Stimulated activated CD4-positive, alpha-beta T cell treated with anti-CD3 and anti-CD28 coated beads, Interleukin-15, amount 100 ng/mL, for 24 hours (primary cell): ENCODE results near the gene FZD7.

ENCODE experiments used
- DNase-seq: peaks from one replicate; pipeline ENCODE4 v3.0.0-alpha.2; 2020

FZD7 gene

GRCh38 chr2:202033317-202034248 lies at the start of gene FZD7:
Gene FZD7, plus strand, starts transcription at chr2:202033855. Its CDS starts 793 bp downstream, at chr2:202034648.
- DNase-seq = peak; percentile 90

GRCh38 chr2:201984333-201984732 lies 49.3 kb upstream of the FZD7 start:
- no peak for DNase-seq

GRCh38 chr2:201984800-201985525 lies 48.7 kb upstream of the FZD7 start:
- DNase-seq = peak; percentile 7

GRCh38 chr2:201985728-201986462 lies 47.8 kb upstream of the FZD7 start:
- no peak for DNase-seq

GRCh38 chr2:201986463-201986735 lies 47.3 kb upstream of the FZD7 start:
- no peak for DNase-seq

- DNase-seq = no peak
These were observed 46.2 kb upstream of the FZD7 start for GRCh38 chr2:201987426-201987825.

- no peak for DNase-seq
These were observed 43.6 kb upstream of the FZD7 start for GRCh38 chr2:201990069-201990468.

- no peak for DNase-seq
These were observed 40.7 kb upstream of the FZD7 start for GRCh38 chr2:201992960-201993359.

- no peak for DNase-seq
These were observed 38.5 kb upstream of the FZD7 start for GRCh38 chr2:201994973-201995638.

- DNase-seq = no peak
These were observed 37.6 kb upstream of the FZD7 start for GRCh38 chr2:201996006-201996405.

- DNase-seq = no peak
These were observed 36.9 kb upstream of the FZD7 start for GRCh38 chr2:201996679-201997314.

GRCh38 chr2:201999279-201999678 lies 34.4 kb upstream of the FZD7 start:
- DNase-seq = no peak

- DNase-seq = no peak
These were observed 31.8 kb upstream of the FZD7 start for GRCh38 chr2:202001826-202002225.

GRCh38 chr2:202002381-202002780 lies 31.3 kb upstream of the FZD7 start:
- no peak for DNase-seq

- no peak for DNase-seq
These were observed 28.3 kb upstream of the FZD7 start for GRCh38 chr2:202005272-202005887.

GRCh38 chr2:202006301-202006700 lies 27.4 kb upstream of the FZD7 start:
- DNase-seq = no peak

GRCh38 chr2:202007015-202007982 lies 26.4 kb upstream of the FZD7 start:
- no peak for DNase-seq

- no peak for DNase-seq
These were observed 25.7 kb upstream of the FZD7 start for GRCh38 chr2:202007983-202008354.

GRCh38 chr2:202009019-202009481 lies 24.6 kb upstream of the FZD7 start:
- DNase-seq = no peak

- DNase-seq = no peak
These were observed 24.1 kb upstream of the FZD7 start for GRCh38 chr2:202009581-202009980.

GRCh38 chr2:202014318-202014717 lies 19.3 kb upstream of the FZD7 start:
- DNase-seq = no peak
